Breast epithelium (tissue), 3 donors: ENCODE data around the gene ITGA8.

ENCODE experiments used
- POLR2A ChIP-seq: fragments of 450-650 bp; IDR thresholded peaks from one replicate; pipeline ENCODE4 v1.6.1; 2016; ENCODE audit warnings: antibody characterized with exemption, mild to moderate bottlenecking, moderate library complexity
- POLR2AphosphoS5 ChIP-seq, 3 donors: sonication (generic); formaldehyde crosslinking; IDR thresholded peaks; one replicate each; pipeline ENCODE4 v1.6.1; 2017; ENCODE audit warnings: antibody characterized with exemption in 3 of 3
- TF ChIP-seq, protein P1 (sequence below), 3 donors: fragments of 450-650 bp; IDR thresholded peaks; one replicate each; pipeline ENCODE4 v1.5.1; 2016 to 2017; ENCODE audit warnings: antibody characterized with exemption in 3 of 3, mild to moderate bottlenecking in 3 of 3, moderate library complexity in 3 of 3

DNA sequence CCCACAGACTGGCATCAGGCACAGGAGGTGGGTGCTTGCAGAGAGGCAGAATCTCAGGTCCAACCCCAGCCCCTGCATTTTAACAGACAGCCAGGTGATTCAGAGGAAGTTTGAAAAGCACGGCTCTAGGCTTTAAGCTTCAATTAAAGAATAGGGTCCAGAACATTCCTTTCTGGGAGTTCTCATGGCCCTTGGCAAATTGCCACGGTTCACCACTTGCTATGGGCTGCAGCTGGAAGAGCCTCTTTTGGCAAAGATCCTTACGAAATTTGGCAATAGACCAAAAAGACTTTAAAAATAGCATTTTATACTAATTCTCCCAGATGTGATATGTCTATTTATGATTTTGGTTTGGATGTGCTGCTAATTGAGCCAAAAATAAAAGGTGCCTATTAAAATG lies 148.1 kb downstream of the ITGA8 start:
- TF ChIP-seq POLR2AphosphoS5 (IDR thresholded peaks at IDR 0.05) = no peak
- TF ChIP-seq, protein P1, sequence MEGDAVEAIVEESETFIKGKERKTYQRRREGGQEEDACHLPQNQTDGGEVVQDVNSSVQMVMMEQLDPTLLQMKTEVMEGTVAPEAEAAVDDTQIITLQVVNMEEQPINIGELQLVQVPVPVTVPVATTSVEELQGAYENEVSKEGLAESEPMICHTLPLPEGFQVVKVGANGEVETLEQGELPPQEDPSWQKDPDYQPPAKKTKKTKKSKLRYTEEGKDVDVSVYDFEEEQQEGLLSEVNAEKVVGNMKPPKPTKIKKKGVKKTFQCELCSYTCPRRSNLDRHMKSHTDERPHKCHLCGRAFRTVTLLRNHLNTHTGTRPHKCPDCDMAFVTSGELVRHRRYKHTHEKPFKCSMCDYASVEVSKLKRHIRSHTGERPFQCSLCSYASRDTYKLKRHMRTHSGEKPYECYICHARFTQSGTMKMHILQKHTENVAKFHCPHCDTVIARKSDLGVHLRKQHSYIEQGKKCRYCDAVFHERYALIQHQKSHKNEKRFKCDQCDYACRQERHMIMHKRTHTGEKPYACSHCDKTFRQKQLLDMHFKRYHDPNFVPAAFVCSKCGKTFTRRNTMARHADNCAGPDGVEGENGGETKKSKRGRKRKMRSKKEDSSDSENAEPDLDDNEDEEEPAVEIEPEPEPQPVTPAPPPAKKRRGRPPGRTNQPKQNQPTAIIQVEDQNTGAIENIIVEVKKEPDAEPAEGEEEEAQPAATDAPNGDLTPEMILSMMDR (IDR thresholded peaks at IDR 0.05) = no peak
- no peak for TF ChIP-seq POLR2A
